HCT116 (cell line): ENCODE data around the gene ORC2. TPM values are rescaled to one million over a fixed set of nuclear protein-coding genes. Genes with fewer than 3 reads are reported as not detected.
A peak's percentile ranks its signal among the peaks of the same experiment; 100 is the strongest.

ENCODE experiments used
- ATAC-seq: fragments of 200-7000 bp; cut with Tn5 transposase; 2 replicates; pipeline ENCODE4 v1.9.1; 2020; ENCODE audit warnings: mild to moderate bottlenecking, moderate library complexity
- BruUV-seq: library from RNA; stranded (reverse); fragments of 400-500 nt; replicated peaks from 2 replicates; lab custom pipeline; 2021; lab: Mats Ljungman, UMichigan
- CTCF ChIA-PET: fragments of 300-600 bp; sonication (Branson Sonifier 250); formaldehyde crosslinking; loops from one replicate; lab custom pipeline; 2021; ENCODE audit warnings: antibody characterized with exemption; lab: Charles Lee
- POLR2A ChIA-PET: fragments of 300-600, 350-600 bp; sonication (Branson Sonifier 250); formaldehyde crosslinking; loops from one replicate; lab custom pipeline; 2021; ENCODE audit warnings: antibody characterized with exemption; lab: Charles Lee
- RAD21 ChIA-PET, 2 experiments: fragments of 300-600 bp; sonication (Branson Sonifier 250); formaldehyde crosslinking; loops; one replicate each; lab custom pipeline; 2023; ENCODE audit warnings: low total read pairs in 2 of 2; ENCODE audit not compliant: uncharacterized antibody in 2 of 2, unreplicated experiment in 2 of 2, low non-redundant PET in 1 of 2; lab: Charles Lee
- DNase-seq: peaks from one replicate; pipeline ENCODE4 v3.0.0-alpha.2; 2010; ENCODE audit warnings: low read depth, low spot score
- H2AFZ ChIP-seq: fragments of 200-600 bp; shearing (Covaris generic), sonication (generic); 2 replicates; pipeline ENCODE4 v1.6.1; 2017; ENCODE audit warnings: low read depth, mixed run types, mixed read lengths, antibody characterized with exemption, low read length; ENCODE audit not compliant: poor library complexity, severe bottlenecking
- H3K27ac ChIP-seq: 2 replicates; pipeline ENCODE4 v1.5.1; 2012; ENCODE audit warnings: low read depth, low read length
- H3K27me3 ChIP-seq: fragments of 200-600 bp; sonication (generic); 2 replicates; pipeline ENCODE4 v1.6.1; 2016; ENCODE audit warnings: mixed run types, low read length, mixed read lengths; ENCODE audit not compliant: insufficient read depth
- H3K36me3 ChIP-seq, 2 experiments: fragments of 200-500 bp in 1 of 2; fragments of 200-600 bp in 1 of 2; sonication (Bioruptor generic) in 1 of 2; sonication (generic) in 1 of 2; 2 replicates each; pipeline versions ENCODE4 v1.5.1 to v1.6.1; 2014 to 2016; ENCODE audit warnings: low read length in 2 of 2, inconsistent platforms in 1 of 2, mixed read lengths in 1 of 2, mixed run types in 1 of 2; ENCODE audit not compliant: insufficient read depth in 2 of 2, control insufficient read depth in 1 of 2
- H3K4me1 ChIP-seq, 2 experiments: fragments of 200-600 bp in 1 of 2; sonication (generic) in 1 of 2; 2 replicates each; pipeline versions ENCODE4 v1.5.1 to v1.6.1; 2012 to 2017; ENCODE audit warnings: low read length in 2 of 2, inconsistent platforms in 1 of 2, mild to moderate bottlenecking in 1 of 2, mixed read lengths in 1 of 2, mixed run types in 1 of 2, moderate library complexity in 1 of 2; ENCODE audit not compliant: insufficient read depth in 2 of 2, control insufficient read depth in 1 of 2
- H3K4me2 ChIP-seq: fragments of 200-600 bp; sonication (generic); 2 replicates; pipeline ENCODE4 v1.6.1; 2017; ENCODE audit warnings: mixed run types, low read length, mixed read lengths
- H3K4me3 ChIP-seq, 2 experiments: fragments of 200-600 bp in 1 of 2; sonication (generic) in 1 of 2; replicated peaks in 1 of 2; 2 replicates each; pipeline ENCODE4 v1.5.1; 2011 to 2016; ENCODE audit warnings: low read length in 2 of 2, control low read depth in 1 of 2, low read depth in 1 of 2, mild to moderate bottlenecking in 1 of 2, mixed read lengths in 1 of 2, mixed run types in 1 of 2
- H3K79me2 ChIP-seq: fragments of 200-600 bp; sonication (generic); 2 replicates; pipeline ENCODE4 v1.6.1; 2017; ENCODE audit warnings: mild to moderate bottlenecking, mixed run types, low read length, moderate library complexity, mixed read lengths; ENCODE audit not compliant: insufficient read depth
- H3K9ac ChIP-seq: fragments of 200-600 bp; sonication (generic); 2 replicates; pipeline ENCODE4 v1.6.1; 2016; ENCODE audit warnings: low read length, mixed read lengths
- H3K9me2 ChIP-seq: fragments of 200-600 bp; sonication (generic), shearing (Covaris generic); 2 replicates; pipeline ENCODE4 v1.6.1; 2017; ENCODE audit warnings: mixed run types, mild to moderate bottlenecking, moderate library complexity; ENCODE audit not compliant: insufficient read depth
- H3K9me3 ChIP-seq, 2 experiments: fragments of 200-500 bp in 1 of 2; fragments of 200-600 bp in 1 of 2; sonication (Bioruptor generic) in 1 of 2; sonication (generic) in 1 of 2; 2 replicates each; pipeline ENCODE4 v1.6.1; 2014 to 2017; ENCODE audit warnings: low read length in 2 of 2, mixed read lengths in 2 of 2, inconsistent platforms in 1 of 2, low read depth in 1 of 2, mild to moderate bottlenecking in 1 of 2, mixed run types in 1 of 2, moderate library complexity in 1 of 2; ENCODE audit not compliant: control insufficient read depth in 1 of 2, insufficient read depth in 1 of 2
- H4K20me1 ChIP-seq: fragments of 200-600 bp; sonication (generic), shearing (Covaris generic); 2 replicates; pipeline ENCODE4 v1.6.1; 2017; ENCODE audit warnings: mixed run types, mild to moderate bottlenecking, moderate library complexity; ENCODE audit not compliant: insufficient read depth
- CTCF ChIP-seq, 3 experiments: fragments of 200-600 bp in 1 of 3; sonication (generic) in 1 of 3; IDR thresholded peaks in 2 of 3; conservative IDR thresholded peaks in 1 of 3; 2 replicates each; pipeline ENCODE4 v1.5.1; 2012 to 2017; ENCODE audit warnings: low read depth in 2 of 3, low read length in 2 of 3, antibody characterized with exemption in 1 of 3, borderline replicate concordance in 1 of 3, control low read depth in 1 of 3, mild to moderate bottlenecking in 1 of 3, mixed read lengths in 1 of 3, mixed run types in 1 of 3, moderate library complexity in 1 of 3; ENCODE audit not compliant: insufficient read depth in 1 of 3
- FOSL1 ChIP-seq: IDR thresholded peaks from 2 replicates; pipeline ENCODE4 v1.6.1; 2012; ENCODE audit warnings: low read depth
- JUND ChIP-seq: IDR thresholded peaks from 2 replicates; pipeline ENCODE4 v1.6.1; 2012
- POLR2AphosphoS5 ChIP-seq: IDR thresholded peaks from 2 replicates; pipeline ENCODE4 v1.6.1; 2011; ENCODE audit warnings: mild to moderate bottlenecking, low read depth, low read length, moderate library complexity
- RAD21 ChIP-seq: IDR thresholded peaks from 2 replicates; pipeline ENCODE4 v1.6.1; 2012; ENCODE audit warnings: low read depth, mild to moderate bottlenecking
- SIN3A ChIP-seq: IDR thresholded peaks from 2 replicates; pipeline ENCODE4 v1.6.1; 2012; ENCODE audit warnings: low read depth
- TCF7L2 ChIP-seq: IDR thresholded peaks from 2 replicates; pipeline ENCODE4 v1.7.0; 2011; ENCODE audit warnings: borderline replicate concordance, inconsistent platforms; ENCODE audit not compliant: insufficient read depth, insufficient read length; ENCODE audit errors: extremely low read depth
- intact Hi-C: fragments of 100-400 bp; cut with micrococcal nuclease; formaldehyde crosslinking; loops from 2 replicates; pipeline ENCODE4 v1.10.0; 2022
- total RNA-seq: library from RNA; stranded (reverse); gene quantifications from one replicate; pipeline ENCODE4 v1.2.1, GENCODE V29; 2021; ENCODE audit not compliant: unreplicated experiment

ORC2 gene
- total RNA-seq, 1 experiment from 2014 or later, result 51.9 TPM

- intact Hi-C loops, result no loop called here
- BruUV-seq, result no TSS peak
These were observed 3.3 kb upstream of the ORC2 start for GRCh38 chr2:200966770-200967169.

More at GRCh38 chr2:200966770-200967169, 3.3 kb upstream of the ORC2 start:
- RAD21 ChIA-PET, result no interaction called here
- Histone ChIP-seq H3K36me3 (no peaks in the 10 kb centered on the region), H3K4me1 (peaks cover 10 to 49% of the 10 kb centered on the region in 2 experiments), H4K20me1 (no peaks in the 10 kb centered on the region), H3K27me3 (no peaks in the 10 kb centered on the region), H3K27ac (no peak overlapping the region), H3K79me2 (peaks cover 36% of the 10 kb centered on the region), H3K9me3 (no peaks in the 10 kb centered on the region), H3K4me3 (no peak overlapping the region), H2AFZ (no peak overlapping the region), H3K9ac (no peak overlapping the region), H3K9me2 (no peaks in the 10 kb centered on the region), H3K4me2 (peak overlapping the region; percentile 31)
- POLR2A ChIA-PET, result no interaction called here
- CTCF ChIA-PET, result interaction anchor here (1.0 kb wide), 1 partner anchor 11 kb away, joined by 3 read pairs; no protein-coding TSS in a partner anchor
- peak; percentile 46 for DNase-seq
- peak; percentile 40; the same call in 1 of the 2 replicates for TF ChIP-seq FOSL1
- no peak for TF ChIP-seq RAD21
- no peak for TF ChIP-seq SIN3A
- peak; percentile 39; the same call in 1 of the 2 replicates for TF ChIP-seq JUND
- TF ChIP-seq CTCF (IDR thresholded peaks at IDR 0.05 in 2 of 3, conservative IDR thresholded peaks at IDR 0.05 in 1 of 3; ENCODE audit: borderline replicate concordance in 1 of 3, insufficient read depth in 1 of 3, low read depth in 2 of 3, low read length in 2 of 3), result peak in 1 of 3 experiments; percentile 2; a peak in 1 of 6 replicates
- TF ChIP-seq TCF7L2, result no peak
- TF ChIP-seq POLR2AphosphoS5, result peak; percentile 31; the same call in 1 of the 2 replicates
- ATAC-seq, result no peak
